CD14-positive monocyte (primary cell): Measurements from ENCODE around the gene PHF21B. TPM values are rescaled to one million over a fixed set of nuclear protein-coding genes. Genes with fewer than 3 reads are reported as not detected.
A peak's percentile ranks its signal among the peaks of the same experiment; 100 is the strongest.

Source experiments
- DNase-seq, 3 donors: peaks; one replicate each; pipeline ENCODE4 v3.0.0-alpha.2; 2011 to 2022
- H2AFZ ChIP-seq: 2 replicates; pipeline ENCODE4 v1.6.0; 2012; ENCODE audit warnings: mild to moderate bottlenecking, low read depth, low read length, inconsistent platforms; ENCODE audit not compliant: insufficient read depth, poor library complexity, severe bottlenecking
- H3K27ac ChIP-seq, 2 donors: 1 replicate in 1 of 2; 2 replicates in 1 of 2; pipeline ENCODE4 v1.5.1; 2012 to 2013; ENCODE audit warnings: low read length in 2 of 2, control low read depth in 1 of 2, inconsistent platforms in 1 of 2, low read depth in 1 of 2, mild to moderate bottlenecking in 1 of 2
- H3K27me3 ChIP-seq, 2 donors: one replicate each; pipeline versions ENCODE4 v1.6.0 to v1.6.1; 2011 to 2013; ENCODE audit warnings: low read length in 2 of 2; ENCODE audit not compliant: control insufficient read depth in 2 of 2, insufficient read depth in 2 of 2
- H3K36me3 ChIP-seq, 2 donors: replicated peaks in 1 of 2; 1 replicate in 1 of 2; 2 replicates in 1 of 2; pipeline versions ENCODE4 v1.5.1 to v1.6.1; 2012 to 2013; ENCODE audit warnings: low read length in 2 of 2, control low read depth in 1 of 2, inconsistent platforms in 1 of 2, mild to moderate bottlenecking in 1 of 2; ENCODE audit not compliant: insufficient read depth in 2 of 2, control insufficient read depth in 1 of 2
- H3K4me1 ChIP-seq, 2 donors: 1 replicate in 1 of 2; 2 replicates in 1 of 2; pipeline versions ENCODE4 v1.5.1 to v1.6.1; 2012 to 2013; ENCODE audit warnings: low read length in 2 of 2, control low read depth in 1 of 2, inconsistent platforms in 1 of 2, mild to moderate bottlenecking in 1 of 2, moderate library complexity in 1 of 2; ENCODE audit not compliant: insufficient read depth in 2 of 2, control insufficient read depth in 1 of 2
- H3K4me2 ChIP-seq: replicated peaks from 2 replicates; pipeline ENCODE3; 2012; ENCODE audit warnings: low read length, moderate library complexity, mild to moderate bottlenecking; ENCODE audit not compliant: poor library complexity, severe bottlenecking; ENCODE audit errors: extremely low read depth
- H3K4me3 ChIP-seq, 3 experiments: fragments of 200-600 bp in 1 of 3; sonication (generic) in 1 of 3; replicated peaks in 1 of 3; 1 replicate in 2 of 3; 2 replicates in 1 of 3; pipeline ENCODE4 v1.5.1; 2011 to 2013; ENCODE audit warnings: low read length in 3 of 3, mild to moderate bottlenecking in 3 of 3, control low read depth in 2 of 3, low read depth in 2 of 3, inconsistent platforms in 1 of 3, moderate library complexity in 1 of 3
- H3K79me2 ChIP-seq: 2 replicates; pipeline ENCODE4 v1.6.0; 2012; ENCODE audit warnings: mild to moderate bottlenecking, control low read depth, inconsistent platforms, low read length, moderate library complexity; ENCODE audit not compliant: insufficient read depth
- H3K9ac ChIP-seq: 2 replicates; pipeline ENCODE4 v1.6.0; 2017; ENCODE audit warnings: low read length, mild to moderate bottlenecking; ENCODE audit not compliant: insufficient read depth, poor library complexity, severe bottlenecking
- H3K9me3 ChIP-seq, 2 donors: replicated peaks in 1 of 2; 1 replicate in 1 of 2; 2 replicates in 1 of 2; pipeline versions ENCODE4 v1.5.1 to v1.6.1; 2012 to 2013; ENCODE audit warnings: low read length in 2 of 2, control low read depth in 1 of 2; ENCODE audit not compliant: control insufficient read depth in 1 of 2, insufficient read depth in 1 of 2
- H4K20me1 ChIP-seq: 2 replicates; pipeline ENCODE4 v1.6.0; 2012; ENCODE audit warnings: mild to moderate bottlenecking, low read length, control low read depth, moderate library complexity; ENCODE audit not compliant: insufficient read depth
- H3K27ac Mint-ChIP-seq, 7 donors: one replicate each; pipeline ENCODE4 v1.8.0; 2020; ENCODE audit warnings: mild to moderate bottlenecking in 7 of 7, mixed read lengths in 7 of 7, moderate library complexity in 6 of 7, inconsistent platforms in 2 of 7
- H3K27me3 Mint-ChIP-seq, 3 donors: one replicate each; pipeline ENCODE4 v1.8.0; 2021 to 2022; ENCODE audit warnings: low read depth in 3 of 3, mild to moderate bottlenecking in 3 of 3, mixed read lengths in 3 of 3, moderate library complexity in 3 of 3, inconsistent platforms in 1 of 3
- H3K36me3 Mint-ChIP-seq, 2 donors: one replicate each; pipeline ENCODE4 v1.8.0; 2020; ENCODE audit warnings: mixed read lengths in 2 of 2, inconsistent platforms in 1 of 2, mild to moderate bottlenecking in 1 of 2
- H3K4me1 Mint-ChIP-seq: one replicate; pipeline ENCODE4 v1.8.0; 2020; ENCODE audit warnings: mild to moderate bottlenecking, mixed read lengths
- H3K4me3 Mint-ChIP-seq, 2 donors: one replicate each; pipeline ENCODE4 v1.8.0; 2020; ENCODE audit warnings: mild to moderate bottlenecking in 2 of 2, mixed read lengths in 2 of 2, moderate library complexity in 1 of 2
- H3K9me3 Mint-ChIP-seq, 7 donors: one replicate each; pipeline ENCODE4 v1.8.0; 2020 to 2022; ENCODE audit warnings: mixed read lengths in 7 of 7, mild to moderate bottlenecking in 6 of 7, moderate library complexity in 6 of 7, inconsistent platforms in 2 of 7
- CTCF ChIP-seq: fragments of 200-600 bp; IDR thresholded peaks from one replicate; pipeline ENCODE4 v1.8.0; 2022; ENCODE audit warnings: antibody characterized with exemption, mild to moderate bottlenecking
- WGBS: methylation state at CpG from one replicate; pipeline ENCODE4 v1.1.5; 2013; ENCODE audit warnings: missing lambda C conversion rate; ENCODE audit not compliant: insufficient coverage; 5-methylcytosine and 5-hydroxymethylcytosine counted together
- intact Hi-C, 2 donors: fragments of 100-400 bp; cut with micrococcal nuclease; formaldehyde crosslinking; loops; one replicate each; pipeline versions ENCODE4 v1.15.0 to v1.15.1; 2023
- polyA plus RNA-seq, 3 donors: library from polyadenylated mRNA; depleted of rRNA in 1 of 3; unstranded in 2 of 3; stranded (reverse) in 1 of 3; fragments of 300-500 nt in 2 of 3; fragments of >200 nt in 1 of 3; fragmentation: Illumina TruSeq in 2 of 3; gene quantifications; 1 replicate in 2 of 3; 2 replicates in 1 of 3; pipeline ENCODE4 v1.2.3, GENCODE V29; 2012 to 2021

PHF21B gene
- polyA plus RNA-seq, 3 donors, result not detected

- H3K4me3 Mint-ChIP-seq, result peak overlapping the region in 1 of 2 donors; percentile 48
- WGBS, result 92% methylated on average over 7 of the region's 9 CpGs
These were observed 78.0 kb downstream of the PHF21B start for GRCh38 chr22:44931766-44932165.

GRCh38 chr22:44931077-44931540 lies 78.7 kb downstream of the PHF21B start:
- Mint-ChIP-seq H3K27me3 (peaks cover 1 to 5% (median 3%) of the 10 kb centered on the region in 3 donors), H3K4me1 (no peaks in the 10 kb centered on the region), H3K27ac (no peak overlapping the region), H3K36me3 (no peaks in the 10 kb centered on the region), H3K9me3 (peaks cover 0 to 3% (median 0%) of the 10 kb centered on the region in 7 donors), H3K4me3 (no peak overlapping the region)
- Histone ChIP-seq H3K79me2 (no peaks in the 10 kb centered on the region), H3K27ac (no peak overlapping the region), H3K9ac (no peak overlapping the region), H4K20me1 (no peaks in the 10 kb centered on the region), H3K4me1 (no peaks in the 10 kb centered on the region), H3K27me3 (no peaks in the 10 kb centered on the region), H3K4me2 (no peak overlapping the region), H3K9me3 (no peaks in the 10 kb centered on the region), H3K4me3 (no peak overlapping the region), H3K36me3 (no peaks in the 10 kb centered on the region), H2AFZ (no peak overlapping the region)
- WGBS, result 98% methylated on average over 21 of the region's 26 CpGs
- DNase-seq, result no peak
- intact Hi-C loops, result no loop called here
- TF ChIP-seq CTCF, result no peak

More at GRCh38 chr22:44931766-44932165, 78.0 kb downstream of the PHF21B start:
- H3K4me3 ChIP-seq, result no peak overlapping the region
- intact Hi-C loops, result no loop called here
- H3K79me2 ChIP-seq, result no peaks in the 10 kb centered on the region
- no peaks in the 10 kb centered on the region for H3K9me3 ChIP-seq
- H3K27me3 ChIP-seq, result no peaks in the 10 kb centered on the region
- Mint-ChIP-seq H3K9me3 (peaks cover 0 to 3% (median 0%) of the 10 kb centered on the region in 7 donors), H3K36me3 (no peaks in the 10 kb centered on the region), H3K27ac (no peak overlapping the region), H3K27me3 (peaks cover 1 to 5% (median 2%) of the 10 kb centered on the region in 3 donors), H3K4me1 (no peaks in the 10 kb centered on the region)
- TF ChIP-seq CTCF, result no peak
- DNase-seq, result no peak
- H3K4me2 ChIP-seq, result no peak overlapping the region
- H4K20me1 ChIP-seq, result no peaks in the 10 kb centered on the region
- no peaks in the 10 kb centered on the region for H3K4me1 ChIP-seq
- H3K36me3 ChIP-seq, result no peaks in the 10 kb centered on the region
- no peak overlapping the region for H3K9ac ChIP-seq
- H3K27ac ChIP-seq, result no peak overlapping the region
- H2AFZ ChIP-seq, result no peak overlapping the region
